ENCODE measurements around the gene NBEA. TPM values are rescaled to one million over a fixed set of nuclear protein-coding genes. Genes with fewer than 3 reads are reported as not detected.
A peak's percentile ranks its signal among the peaks of the same experiment; 100 is the strongest.

NBEA gene
- total RNA-seq, 2 donors from 2014 or later, result 15.2 to 15.9 TPM

GRCh38 chr13:34941436-34941834, 635 bp upstream of the NBEA start:
- Mint-ChIP-seq H3K4me3 (peak overlapping the region; percentile 86), H3K4me1 (peaks cover 27% of the 10 kb centered on the region), H3K27ac (no peak overlapping the region), H3K9me3 (no peaks in the 10 kb centered on the region), H3K27me3 (ENCODE audit: insufficient read depth) (peaks cover 12% of the 10 kb centered on the region), H3K36me3 (ENCODE audit: low read depth) (no peaks in the 10 kb centered on the region)
- Histone ChIP-seq H3K9ac (ENCODE audit: extremely low read depth, low read length, poor library complexity, severe bottlenecking) (no peak overlapping the region), H3K27me3 (ENCODE audit: control insufficient read depth, insufficient read depth, low read length, poor library complexity, severe bottlenecking) (peaks cover 9% of the 10 kb centered on the region), H3K4me1 (ENCODE audit: control insufficient read depth, insufficient read depth, low read length) (peaks cover 9% of the 10 kb centered on the region), H3K4me3 (ENCODE audit: low read length) (peak overlapping the region; percentile 79), H3K36me3 (ENCODE audit: control insufficient read depth, insufficient read depth, low read length) (no peaks in the 10 kb centered on the region), H3K27ac (ENCODE audit: low read depth, low read length) (no peak overlapping the region), H3K9me3 (ENCODE audit: control insufficient read depth, low read length) (no peaks in the 10 kb centered on the region)
- TF ChIP-seq CTCF (conservative IDR thresholded peaks at IDR 0.05), result no peak
- DNase-seq, result no peak
- WGBS, 2 experiments (ENCODE audit: insufficient coverage in 1 of 2, insufficient read length in 1 of 2), result 23 to 39% methylated on average over 4 to 13 of the region's 13 CpGs

- Mint-ChIP-seq H3K4me1 (peaks cover 27% of the 10 kb centered on the region), H3K4me3 (peak overlapping the region; percentile 86), H3K27me3 (ENCODE audit: insufficient read depth) (peaks cover 12% of the 10 kb centered on the region), H3K27ac (peak overlapping the region; percentile 21), H3K36me3 (ENCODE audit: low read depth) (no peaks in the 10 kb centered on the region), H3K9me3 (no peaks in the 10 kb centered on the region)
- H3K27ac ChIP-seq (ENCODE audit: low read depth, low read length), result peak overlapping the region; percentile 62
- peak overlapping the region; percentile 87 for H3K4me3 ChIP-seq (ENCODE audit: low read length)
- 0% methylated on average over 19 to 62 of the region's 62 CpGs for WGBS, 2 experiments (ENCODE audit: insufficient coverage in 1 of 2, insufficient read length in 1 of 2)
- TF ChIP-seq CTCF (conservative IDR thresholded peaks at IDR 0.05), result no peak
- DNase-seq, result peak; percentile 87
- H3K9me3 ChIP-seq (ENCODE audit: control insufficient read depth, low read length), result no peaks in the 10 kb centered on the region
- H3K27me3 ChIP-seq (ENCODE audit: control insufficient read depth, insufficient read depth, low read length, poor library complexity, severe bottlenecking), result peaks cover 9% of the 10 kb centered on the region
- H3K36me3 ChIP-seq (ENCODE audit: control insufficient read depth, insufficient read depth, low read length), result no peaks in the 10 kb centered on the region
- peak overlapping the region; percentile 36 for H3K9ac ChIP-seq (ENCODE audit: extremely low read depth, low read length, poor library complexity, severe bottlenecking)
- peaks cover 9% of the 10 kb centered on the region for H3K4me1 ChIP-seq (ENCODE audit: control insufficient read depth, insufficient read depth, low read length)
These were observed 814 bp downstream of the NBEA start for GRCh38 chr13:34942732-34943435.

- Mint-ChIP-seq H3K4me3 (peak overlapping the region; percentile 86), H3K4me1 (peaks cover 30% of the 10 kb centered on the region), H3K9me3 (no peaks in the 10 kb centered on the region), H3K36me3 (ENCODE audit: low read depth) (no peaks in the 10 kb centered on the region), H3K27ac (no peak overlapping the region), H3K27me3 (ENCODE audit: insufficient read depth) (peaks cover 12% of the 10 kb centered on the region)
- no peak for DNase-seq
- Histone ChIP-seq H3K9ac (ENCODE audit: extremely low read depth, low read length, poor library complexity, severe bottlenecking) (peak overlapping the region; percentile 36), H3K36me3 (ENCODE audit: control insufficient read depth, insufficient read depth, low read length) (no peaks in the 10 kb centered on the region), H3K27me3 (ENCODE audit: control insufficient read depth, insufficient read depth, low read length, poor library complexity, severe bottlenecking) (peaks cover 9% of the 10 kb centered on the region), H3K4me3 (ENCODE audit: low read length) (peak overlapping the region; percentile 87), H3K9me3 (ENCODE audit: control insufficient read depth, low read length) (no peaks in the 10 kb centered on the region), H3K4me1 (ENCODE audit: control insufficient read depth, insufficient read depth, low read length) (peaks cover 9% of the 10 kb centered on the region), H3K27ac (ENCODE audit: low read depth, low read length) (no peak overlapping the region)
- 13 to 19% methylated on average over 6 to 10 of the region's 10 CpGs for WGBS, 2 experiments (ENCODE audit: insufficient coverage in 1 of 2, insufficient read length in 1 of 2)
- no peak for TF ChIP-seq CTCF (conservative IDR thresholded peaks at IDR 0.05)
These were observed 1.6 kb downstream of the NBEA start for GRCh38 chr13:34943436-34944273.
